Colon (tissue), 2 donors: Measurements from ENCODE around the gene AKT3.
"Not testable (repeated sequence)": the region's sequence is repeated elsewhere in the genome, so short reads cannot be mapped to it uniquely, and the experiment has no call there.

ENCODE experiments used
- FAIRE-seq: peaks from 2 replicates; lab custom pipeline; 2012; peaks lifted over from hg19 to GRCh38; lab: Jason Lieb, UNC
- donor health status: control.
- donor health status: control.

Gene AKT3

GRCh38 chr1:243850202-243850451 lies at the start of gene AKT3:
Gene AKT3 (minus strand): TSS chr1:243850243. CDS start chr1:243843170, 7,073 bp downstream.
- no peak for FAIRE-seq

DNA sequence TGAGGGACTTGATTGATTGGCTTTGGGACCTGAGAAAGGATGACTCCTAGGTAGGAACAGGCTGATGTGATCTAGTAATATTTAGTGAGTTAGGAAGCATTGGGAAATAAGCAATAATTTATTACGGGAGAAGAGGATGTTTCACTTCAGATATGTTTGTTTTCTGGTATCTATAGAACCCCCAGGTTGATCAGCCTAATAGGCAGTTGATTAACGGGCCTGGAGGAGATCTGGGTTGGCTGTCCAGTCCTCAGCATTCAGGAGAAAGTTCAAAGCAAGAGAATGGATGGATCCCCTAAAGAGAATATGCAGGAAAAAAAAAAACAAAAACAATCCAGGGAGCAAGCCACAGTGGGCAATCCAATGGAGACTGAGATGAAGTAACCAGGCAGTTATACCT lies 48.2 kb upstream of the AKT3 start:
- FAIRE-seq: no peak

GRCh38 chr1:243896313-243896712 lies 46.3 kb upstream of the AKT3 start:
- no peak for FAIRE-seq

DNA sequence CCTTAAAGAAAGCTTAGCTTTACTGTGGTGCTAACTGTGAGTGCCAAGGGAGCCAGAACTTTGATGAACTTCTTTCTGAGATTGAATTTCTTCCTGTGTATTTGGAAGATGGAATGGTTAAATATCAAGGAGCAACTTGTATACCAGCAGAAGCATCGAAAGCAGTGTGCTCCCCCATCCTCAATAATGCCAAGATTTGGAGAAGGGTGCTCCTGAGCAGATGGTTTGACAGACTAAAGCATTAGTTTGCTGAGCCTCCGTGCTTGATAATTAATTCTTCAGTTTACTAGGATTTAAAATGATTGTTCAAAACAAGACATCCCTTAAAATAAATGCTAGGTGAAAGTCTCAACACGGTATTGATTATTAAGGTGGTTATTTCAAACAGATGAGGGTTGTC lies 42.4 kb upstream of the AKT3 start:
- no peak for FAIRE-seq

DNA sequence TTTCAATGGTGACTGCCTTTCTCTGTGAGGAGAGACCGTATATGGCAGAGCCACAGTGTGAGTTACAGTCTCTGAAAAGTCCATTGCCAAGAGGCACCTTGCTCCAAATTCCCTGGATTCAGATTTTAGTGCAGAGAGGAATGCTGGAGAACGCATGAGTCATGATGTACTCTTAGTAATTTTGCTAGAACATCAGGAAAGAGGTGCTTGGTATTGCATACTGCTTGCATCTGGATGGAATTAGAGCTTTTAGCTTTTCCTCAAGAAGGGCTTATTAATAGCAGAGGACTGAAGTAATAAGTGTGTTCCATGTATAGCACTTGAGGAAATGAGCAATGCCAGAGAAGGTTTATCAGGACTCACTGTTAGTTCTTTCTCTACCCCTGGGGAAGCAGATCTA lies 40.5 kb upstream of the AKT3 start:
- no peak for FAIRE-seq

- no peak for FAIRE-seq
These were observed 35.8 kb upstream of the AKT3 start for GRCh38 chr1:243885806-243886205.

- FAIRE-seq: no peak
These were observed 34.6 kb upstream of the AKT3 start for GRCh38 chr1:243884603-243885002.

GRCh38 chr1:243883551-243883950 lies 33.5 kb upstream of the AKT3 start:
- FAIRE-seq: no peak

DNA sequence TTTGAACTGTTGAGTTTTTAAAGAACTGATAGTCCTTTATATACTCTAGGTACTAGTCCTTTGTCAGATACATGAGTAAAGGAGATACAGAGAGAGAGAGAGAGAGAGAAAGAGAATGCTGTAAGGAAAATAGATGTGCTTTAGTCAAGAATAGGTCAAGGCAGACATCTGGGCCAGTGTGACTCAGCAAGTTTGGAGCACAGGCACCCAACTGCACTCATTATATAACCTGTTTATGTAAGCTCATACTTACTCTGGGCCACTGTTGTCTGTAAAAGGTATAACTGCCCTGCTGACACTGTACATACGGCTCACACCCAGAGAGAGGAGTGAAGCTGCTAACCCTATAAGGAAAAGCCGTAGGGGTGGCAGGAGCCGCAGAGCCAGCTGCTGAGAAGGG lies 32.2 kb upstream of the AKT3 start:
- no peak for FAIRE-seq

DNA sequence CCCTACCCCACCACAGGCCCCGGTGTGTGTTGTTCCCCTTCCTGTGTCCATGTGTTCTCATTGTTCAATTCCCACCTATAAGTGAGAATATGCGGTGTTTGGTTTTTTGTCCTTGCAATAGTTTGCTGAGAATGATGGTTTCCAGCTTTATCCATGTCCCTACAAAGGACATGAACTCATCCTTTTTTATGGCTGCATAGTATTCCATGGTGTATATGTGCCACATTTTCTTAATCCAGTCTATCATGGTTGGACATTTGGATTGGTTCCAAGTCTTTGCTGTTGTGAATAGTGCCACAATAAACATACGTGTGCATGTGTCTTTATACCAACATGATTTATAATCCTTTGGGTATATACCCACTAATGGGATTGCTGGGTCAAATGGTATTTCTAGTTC lies 27.0 kb upstream of the AKT3 start:
- not testable (repeated sequence) for FAIRE-seq

GRCh38 chr1:243855616-243856318 lies 5.7 kb upstream of the AKT3 start:
- no peak for FAIRE-seq

GRCh38 chr1:243851765-243852164 lies 1.7 kb upstream of the AKT3 start:
- no peak for FAIRE-seq

DNA sequence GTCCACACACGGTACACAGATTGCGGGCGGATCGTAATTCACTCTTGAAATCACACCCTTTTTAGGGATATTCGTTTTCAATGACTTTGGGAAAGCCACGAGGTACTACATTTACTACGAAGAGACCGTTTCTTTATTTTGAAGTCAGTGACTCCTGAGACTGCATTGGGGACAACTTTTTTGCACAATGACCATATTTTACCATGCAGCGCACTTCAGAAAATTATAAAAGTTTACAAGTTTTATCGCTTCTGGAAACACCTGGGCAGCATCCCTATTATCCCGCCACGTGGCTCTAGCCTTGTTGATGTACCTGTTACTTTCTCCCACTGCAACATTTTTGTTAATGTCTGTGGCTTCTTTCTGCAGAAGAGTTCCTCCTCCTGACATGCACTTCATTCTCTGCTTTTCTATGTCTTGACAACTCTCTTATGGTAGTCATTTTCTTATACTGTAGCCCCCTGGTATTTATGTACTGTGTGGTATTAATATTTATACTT lies 1.3 kb upstream of the AKT3 start:
- FAIRE-seq: no peak

DNA sequence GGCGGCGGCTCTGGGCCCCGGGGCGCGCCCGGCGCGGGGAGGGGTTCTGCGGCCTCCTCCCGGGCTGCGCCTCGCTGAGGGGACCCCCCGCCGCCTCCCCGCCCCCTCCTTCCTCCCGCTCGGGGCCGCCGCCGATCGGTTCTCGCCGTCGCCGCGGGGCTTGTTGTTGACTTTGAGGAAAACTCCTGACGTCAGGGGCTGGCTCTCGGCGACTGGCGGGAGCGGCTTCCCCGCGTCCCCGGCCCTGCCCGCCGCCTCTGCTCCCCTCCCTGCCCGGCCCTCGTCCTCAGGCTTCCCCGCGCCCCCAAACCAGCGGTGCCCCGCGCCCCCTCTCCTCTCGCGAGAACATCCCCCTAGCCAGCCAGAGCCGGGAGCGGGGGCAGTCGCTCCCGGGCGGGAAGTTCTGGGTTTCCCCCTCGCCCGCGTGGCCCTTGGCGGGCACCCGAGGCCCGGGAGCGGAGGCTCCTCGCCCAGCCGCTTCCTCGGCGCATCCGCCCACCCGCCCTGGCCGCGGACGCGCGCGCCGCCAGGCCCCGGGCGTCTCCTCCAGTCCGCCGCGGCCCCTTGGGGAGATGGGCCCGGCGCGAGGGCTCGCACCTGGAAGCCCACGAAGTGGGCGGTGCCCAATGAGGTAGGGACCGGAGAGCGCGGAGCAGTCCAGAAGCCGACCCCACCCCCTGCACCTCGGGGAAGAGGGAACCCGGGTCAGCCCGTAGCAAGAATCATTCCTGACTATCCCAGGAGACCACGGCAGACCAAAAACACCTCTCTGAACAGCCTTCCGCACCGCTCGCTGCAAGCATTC lies 611 bp upstream of the AKT3 start:
- FAIRE-seq: no peak

DNA sequence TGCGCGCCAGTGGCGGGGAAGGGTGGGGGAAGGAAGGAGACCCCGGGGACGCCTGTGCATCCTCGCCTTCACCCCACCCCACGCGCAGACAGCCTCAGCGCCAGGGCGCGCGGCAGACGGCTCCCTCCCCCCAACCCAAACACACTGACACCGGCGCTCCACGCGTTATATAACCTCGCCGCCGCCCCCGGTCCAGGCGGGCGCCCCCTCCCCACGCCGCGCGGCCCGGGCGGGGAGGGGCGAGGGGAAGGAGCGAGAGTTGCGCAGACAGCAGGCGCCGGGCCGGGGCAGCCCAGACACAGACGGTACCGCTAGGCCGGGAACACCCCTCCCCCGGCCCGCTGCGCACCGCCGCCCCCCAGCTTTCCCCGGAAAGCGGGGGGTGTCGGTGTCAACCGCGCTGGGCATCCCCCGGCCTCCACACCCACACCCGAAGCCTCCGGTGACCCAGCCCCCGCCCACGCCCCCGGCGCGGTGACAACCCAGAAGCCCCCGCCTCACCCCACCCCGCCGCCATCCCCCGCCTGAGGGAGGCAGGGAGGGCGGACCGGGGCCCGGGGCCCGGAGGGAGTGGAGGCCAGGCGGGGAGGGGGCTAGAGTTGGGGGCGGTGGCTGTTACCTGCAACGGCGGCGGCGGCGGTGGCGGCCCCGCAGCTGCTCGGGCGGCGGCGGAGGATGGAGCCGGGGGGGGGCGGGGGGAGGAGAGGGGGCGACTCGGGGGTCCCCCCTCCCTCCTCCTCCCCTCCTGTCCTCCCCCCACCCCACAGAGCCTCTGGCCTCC lies 432 bp downstream of the AKT3 start:
- no peak for FAIRE-seq

DNA sequence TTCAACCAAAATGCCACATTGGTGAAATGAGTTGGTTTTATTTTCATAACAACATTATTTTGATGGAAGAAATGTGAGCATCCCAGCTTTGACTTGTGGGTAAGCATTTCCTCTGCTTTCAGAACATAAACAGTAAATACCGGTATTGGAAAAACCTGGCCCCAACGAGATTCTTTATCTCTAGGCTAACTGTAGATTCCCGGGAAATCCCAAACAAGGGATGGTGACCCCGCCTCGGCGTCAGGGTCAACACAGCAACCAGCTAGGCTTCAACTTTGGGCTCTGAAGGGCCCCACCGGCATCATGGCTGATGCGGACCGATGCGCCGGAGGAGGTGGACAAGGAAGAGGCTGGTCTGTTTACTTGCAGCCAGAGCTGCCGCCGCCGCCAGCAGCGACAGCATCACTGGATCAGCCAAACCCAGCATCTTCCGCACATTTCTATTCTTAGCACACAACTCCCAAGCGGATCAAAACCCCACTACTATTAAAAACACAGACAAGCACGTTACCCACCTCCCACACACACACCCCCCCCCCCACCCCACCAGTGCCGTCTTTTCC lies 1.1 kb downstream of the AKT3 start:
- FAIRE-seq: no peak

- FAIRE-seq: no peak
These were observed 1.7 kb downstream of the AKT3 start for GRCh38 chr1:243848165-243848857.

GRCh38 chr1:243846761-243847160 lies 3.3 kb downstream of the AKT3 start:
- no peak for FAIRE-seq

DNA sequence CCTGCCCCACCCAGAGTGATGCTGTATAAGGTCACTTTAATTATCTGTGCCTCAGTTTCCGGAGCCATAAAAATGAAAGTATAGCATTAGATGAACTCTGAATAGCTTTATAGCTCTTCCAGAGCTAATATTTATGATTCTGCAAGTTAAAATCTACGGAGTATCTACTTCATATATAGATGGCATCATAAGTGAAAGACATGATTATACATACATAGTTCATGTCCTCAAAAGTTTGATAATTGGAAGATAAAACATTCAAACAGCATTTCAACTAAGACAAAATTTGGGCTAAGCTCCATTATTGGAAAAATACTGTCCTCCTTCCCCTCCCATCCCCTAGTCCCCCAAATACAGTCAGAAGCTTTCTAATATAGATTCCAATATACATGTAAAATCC lies 4.2 kb downstream of the AKT3 start:
- no peak for FAIRE-seq

- no peak for FAIRE-seq
These were observed 5.9 kb downstream of the AKT3 start for GRCh38 chr1:243844186-243844585.

- no peak for FAIRE-seq
These were observed 7.0 kb downstream of the AKT3 start for GRCh38 chr1:243842978-243843511.

- FAIRE-seq: no peak
These were observed 7.9 kb downstream of the AKT3 start for GRCh38 chr1:243842161-243842560.
